Measurements from ENCODE around the gene NRARP.

DNA sequence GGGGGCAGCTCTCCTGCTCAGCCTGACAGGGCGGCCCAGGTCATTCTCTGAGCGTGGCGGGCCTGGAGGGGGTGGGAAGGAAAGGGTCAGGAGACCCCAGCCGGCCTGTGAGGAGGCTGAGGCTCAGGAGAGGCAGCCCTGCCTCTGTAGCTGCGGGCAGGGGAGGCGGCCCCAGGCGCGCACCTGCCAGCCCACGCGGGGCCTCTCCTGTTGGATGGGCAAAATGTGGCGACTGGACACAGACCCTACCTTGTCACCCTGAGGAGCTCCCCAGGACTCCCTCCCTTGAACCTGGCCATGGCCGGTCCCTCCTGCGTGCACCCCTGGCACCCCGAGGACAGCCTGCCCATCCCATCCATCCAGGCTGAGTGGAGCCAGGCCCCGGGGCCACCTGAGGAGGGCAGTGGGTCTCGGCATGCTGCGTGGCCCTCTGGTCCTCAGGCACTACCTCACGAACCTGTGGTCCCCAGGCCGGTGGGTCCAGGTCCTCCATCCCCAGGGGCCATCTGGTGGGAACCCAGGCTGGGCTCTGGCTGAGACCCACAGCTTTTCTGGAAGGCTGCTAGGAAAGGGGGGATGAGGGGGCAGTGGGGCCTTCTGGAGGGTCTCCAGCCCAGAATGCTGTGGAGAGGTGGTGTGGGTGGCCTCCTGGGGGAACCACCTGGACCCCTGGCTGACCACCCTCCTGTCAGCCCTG lies 15.1 kb upstream of the NRARP start:
- TF ChIP-seq EP300 (IDR thresholded peaks at IDR 0.05) = no peak
- TF ChIP-seq, protein P1, sequence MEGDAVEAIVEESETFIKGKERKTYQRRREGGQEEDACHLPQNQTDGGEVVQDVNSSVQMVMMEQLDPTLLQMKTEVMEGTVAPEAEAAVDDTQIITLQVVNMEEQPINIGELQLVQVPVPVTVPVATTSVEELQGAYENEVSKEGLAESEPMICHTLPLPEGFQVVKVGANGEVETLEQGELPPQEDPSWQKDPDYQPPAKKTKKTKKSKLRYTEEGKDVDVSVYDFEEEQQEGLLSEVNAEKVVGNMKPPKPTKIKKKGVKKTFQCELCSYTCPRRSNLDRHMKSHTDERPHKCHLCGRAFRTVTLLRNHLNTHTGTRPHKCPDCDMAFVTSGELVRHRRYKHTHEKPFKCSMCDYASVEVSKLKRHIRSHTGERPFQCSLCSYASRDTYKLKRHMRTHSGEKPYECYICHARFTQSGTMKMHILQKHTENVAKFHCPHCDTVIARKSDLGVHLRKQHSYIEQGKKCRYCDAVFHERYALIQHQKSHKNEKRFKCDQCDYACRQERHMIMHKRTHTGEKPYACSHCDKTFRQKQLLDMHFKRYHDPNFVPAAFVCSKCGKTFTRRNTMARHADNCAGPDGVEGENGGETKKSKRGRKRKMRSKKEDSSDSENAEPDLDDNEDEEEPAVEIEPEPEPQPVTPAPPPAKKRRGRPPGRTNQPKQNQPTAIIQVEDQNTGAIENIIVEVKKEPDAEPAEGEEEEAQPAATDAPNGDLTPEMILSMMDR (IDR thresholded peaks at IDR 0.05) = no peak
- no peak for TF ChIP-seq POLR2A (IDR thresholded peaks at IDR 0.05)

All from tibial nerve (tissue), 4 donors.